OCI-LY7 (cell line): ENCODE results near the gene HDAC4.

ENCODE experiments used
- EZH2phosphoT487 ChIP-seq: fragments of 200-600 bp; sonication (generic); IDR thresholded peaks from 2 replicates; pipeline ENCODE4 v1.6.1; 2018; ENCODE audit warnings: low read depth, borderline replicate concordance, mild to moderate bottlenecking, mixed run types, antibody characterized with exemption, low read length, moderate library complexity, mixed read lengths
- TF ChIP-seq, protein P1 (sequence below): fragments of 200-600 bp; sonication (generic); conservative IDR thresholded peaks from 2 replicates; pipeline ENCODE4 v1.5.1; 2014; ENCODE audit warnings: mild to moderate bottlenecking, antibody characterized with exemption, low read length, moderate library complexity, mixed read lengths

DNA sequence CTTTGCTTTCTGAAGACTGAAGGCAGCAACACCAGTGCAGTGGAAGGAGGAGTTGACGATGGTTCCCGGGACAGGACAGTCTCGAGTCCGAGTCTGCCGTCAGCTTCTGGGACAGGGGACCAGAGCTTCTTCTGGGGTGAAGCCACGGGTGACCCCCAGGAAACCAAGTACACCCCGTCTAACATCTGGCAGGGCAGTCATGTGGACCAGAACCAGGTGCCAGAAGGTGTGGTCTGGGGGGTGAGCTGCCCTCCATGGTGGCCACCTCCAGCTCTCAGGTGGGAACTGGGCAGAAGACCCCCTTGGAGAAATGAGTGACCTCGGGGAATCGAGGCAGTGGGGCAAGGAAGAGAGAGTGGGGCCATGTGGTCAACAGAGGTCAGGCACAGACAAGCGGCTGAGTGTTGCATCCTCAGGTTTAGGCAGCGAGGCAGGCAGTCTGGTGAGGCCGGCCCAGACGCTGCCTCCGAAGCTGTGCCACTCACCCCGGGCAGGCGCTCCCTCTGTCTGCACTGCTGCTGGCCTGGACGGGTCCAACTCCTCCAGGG is 204.3 kb downstream of the HDAC4 start:
- TF ChIP-seq, protein P1, sequence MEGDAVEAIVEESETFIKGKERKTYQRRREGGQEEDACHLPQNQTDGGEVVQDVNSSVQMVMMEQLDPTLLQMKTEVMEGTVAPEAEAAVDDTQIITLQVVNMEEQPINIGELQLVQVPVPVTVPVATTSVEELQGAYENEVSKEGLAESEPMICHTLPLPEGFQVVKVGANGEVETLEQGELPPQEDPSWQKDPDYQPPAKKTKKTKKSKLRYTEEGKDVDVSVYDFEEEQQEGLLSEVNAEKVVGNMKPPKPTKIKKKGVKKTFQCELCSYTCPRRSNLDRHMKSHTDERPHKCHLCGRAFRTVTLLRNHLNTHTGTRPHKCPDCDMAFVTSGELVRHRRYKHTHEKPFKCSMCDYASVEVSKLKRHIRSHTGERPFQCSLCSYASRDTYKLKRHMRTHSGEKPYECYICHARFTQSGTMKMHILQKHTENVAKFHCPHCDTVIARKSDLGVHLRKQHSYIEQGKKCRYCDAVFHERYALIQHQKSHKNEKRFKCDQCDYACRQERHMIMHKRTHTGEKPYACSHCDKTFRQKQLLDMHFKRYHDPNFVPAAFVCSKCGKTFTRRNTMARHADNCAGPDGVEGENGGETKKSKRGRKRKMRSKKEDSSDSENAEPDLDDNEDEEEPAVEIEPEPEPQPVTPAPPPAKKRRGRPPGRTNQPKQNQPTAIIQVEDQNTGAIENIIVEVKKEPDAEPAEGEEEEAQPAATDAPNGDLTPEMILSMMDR, result no peak
- no peak for TF ChIP-seq EZH2phosphoT487
